GM18507 (cell line): ENCODE data around the gene PILRB.
"Not testable (repeated sequence)": the region's sequence is repeated elsewhere in the genome, so short reads cannot be mapped to it uniquely, and the experiment has no call there.

Source experiments
- DNase-seq: peaks from one replicate; pipeline ENCODE4 v3.0.0; 2011; ENCODE audit warnings: low read depth; ENCODE audit not compliant: insufficient read length; ENCODE audit errors: extremely low spot score
- FAIRE-seq: peaks from 2 replicates; lab custom pipeline; 2011; peaks lifted over from hg19 to GRCh38; lab: Jason Lieb, UNC

Gene PILRB

DNA sequence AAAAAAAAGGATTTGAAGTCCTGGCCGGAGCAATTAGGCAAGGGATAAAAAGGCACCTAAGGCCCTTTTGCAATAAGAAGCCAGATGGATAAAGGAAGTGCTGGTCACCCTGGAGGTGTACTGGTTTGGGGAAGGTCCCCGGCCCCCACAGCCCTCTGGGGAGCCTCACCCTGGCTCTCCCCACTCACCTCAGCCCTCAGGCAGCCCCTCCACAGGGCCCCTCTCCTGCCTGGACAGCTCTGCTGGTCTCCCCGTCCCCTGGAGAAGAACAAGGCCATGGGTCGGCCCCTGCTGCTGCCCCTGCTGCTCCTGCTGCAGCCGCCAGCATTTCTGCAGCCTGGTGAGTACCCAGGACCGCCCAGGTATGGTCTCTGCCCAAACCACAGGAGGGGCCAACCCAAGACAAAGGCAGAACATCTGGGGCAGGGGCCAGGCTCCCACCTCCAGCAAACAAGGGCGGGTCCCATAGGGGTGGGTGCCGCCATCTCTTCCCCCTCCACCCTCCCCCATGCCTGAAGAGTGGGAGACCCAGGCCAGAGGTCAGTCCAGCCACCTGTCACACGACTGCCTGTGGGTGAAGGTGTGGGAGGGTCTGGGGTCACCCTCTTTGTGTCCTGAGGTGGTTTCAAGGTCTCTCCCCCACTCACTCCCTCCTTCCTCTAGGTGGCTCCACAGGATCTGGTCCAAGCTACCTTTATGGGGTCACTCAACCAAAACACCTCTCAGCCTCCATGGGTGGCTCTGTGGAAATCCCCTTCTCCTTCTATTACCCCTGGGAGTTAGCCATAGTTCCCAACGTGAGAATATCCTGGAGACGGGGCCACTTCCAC, at the start of gene PILRB:
TSS of gene PILRB (plus strand) at position 91 of the 830 bp plus-strand sequence. CDS start at position 277, 186 bp downstream.
- no peak for DNase-seq
- peak; percentile 98 for FAIRE-seq

DNA sequence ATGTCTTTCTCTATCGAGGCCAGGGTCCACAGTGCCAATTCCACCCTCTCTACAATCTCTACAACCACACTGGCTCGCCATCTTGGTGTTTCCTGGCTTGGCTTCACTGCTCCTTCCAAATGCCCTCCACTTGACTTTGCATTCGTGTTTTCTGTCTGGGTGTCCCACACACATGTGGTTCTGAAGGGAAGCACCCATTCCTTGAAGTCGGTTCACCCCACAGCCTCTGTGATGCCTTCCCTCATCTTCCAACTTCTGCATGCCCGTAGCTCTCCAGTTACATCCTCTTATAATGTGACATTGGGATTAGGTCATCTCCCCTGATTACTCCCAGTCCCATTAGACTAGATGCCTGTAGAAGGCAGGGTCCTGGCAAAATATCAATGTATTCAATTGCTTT, 39.6 kb upstream of the PILRB start:
- DNase-seq, FAIRE-seq: not testable (repeated sequence)

DNA sequence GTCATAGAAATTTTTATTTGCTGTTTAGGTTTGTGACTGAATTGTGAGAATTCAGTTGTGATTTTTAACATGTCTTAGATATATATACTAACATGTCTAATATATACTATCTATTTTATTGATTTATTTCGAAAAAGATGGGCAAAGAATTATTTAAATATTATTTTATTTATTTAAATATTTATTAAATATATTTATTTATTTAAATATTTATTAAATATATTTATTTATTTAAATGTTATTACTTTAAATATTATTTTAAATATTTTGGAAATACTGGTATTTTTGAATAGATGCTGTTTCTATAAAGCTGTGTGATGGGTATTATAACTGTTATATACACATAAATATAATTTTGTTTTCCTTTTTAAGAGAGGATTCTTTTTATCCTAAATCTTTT, 36.3 kb upstream of the PILRB start:
- not testable (repeated sequence) for DNase-seq, FAIRE-seq

DNA sequence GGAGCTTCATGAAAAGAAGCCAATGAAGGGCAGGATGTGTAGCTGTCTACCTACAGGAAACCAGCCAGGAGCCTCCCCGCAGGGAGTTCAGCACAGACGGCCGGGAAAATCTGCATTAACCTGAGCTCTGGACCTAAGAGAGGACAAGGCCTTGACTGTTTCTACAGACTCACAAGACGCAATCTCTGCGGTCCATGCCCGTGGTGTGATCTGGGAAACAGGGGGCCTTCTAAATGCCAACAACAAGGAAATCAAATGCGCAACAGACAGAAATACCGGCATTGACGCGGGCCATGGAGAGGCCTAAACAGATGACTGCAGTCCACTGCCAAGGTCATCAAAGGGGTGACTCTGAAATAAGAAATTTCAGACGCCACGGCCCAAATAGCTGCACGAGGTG, 33.7 kb upstream of the PILRB start:
- not testable (repeated sequence) for FAIRE-seq

GRCh38 chr7:100325671-100326070, 32.2 kb upstream of the PILRB start:
- not testable (repeated sequence) for DNase-seq, FAIRE-seq

More for the DNA sequence above, 33.7 kb upstream of the PILRB start:
- DNase-seq = not testable (repeated sequence)

DNA sequence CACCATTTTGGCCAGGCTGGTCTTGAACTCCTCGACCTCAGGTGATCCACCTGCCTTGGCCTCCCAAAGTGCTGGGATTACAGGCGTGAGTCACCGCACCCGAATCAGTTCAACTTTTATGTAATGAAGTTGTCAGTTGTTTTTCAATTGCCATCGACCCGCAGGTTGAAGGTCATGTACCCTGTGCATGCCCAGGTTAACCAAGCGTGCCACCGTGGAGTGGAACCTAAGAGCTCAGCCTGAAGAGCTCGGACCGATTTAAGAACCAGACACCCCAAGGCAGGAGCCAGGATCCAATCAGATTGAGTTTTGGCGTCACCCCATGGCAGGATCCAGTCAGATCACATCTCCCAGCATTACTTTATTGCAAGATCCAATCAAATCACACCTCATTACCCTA, 31.0 kb upstream of the PILRB start:
- not testable (repeated sequence) for FAIRE-seq, DNase-seq

DNA sequence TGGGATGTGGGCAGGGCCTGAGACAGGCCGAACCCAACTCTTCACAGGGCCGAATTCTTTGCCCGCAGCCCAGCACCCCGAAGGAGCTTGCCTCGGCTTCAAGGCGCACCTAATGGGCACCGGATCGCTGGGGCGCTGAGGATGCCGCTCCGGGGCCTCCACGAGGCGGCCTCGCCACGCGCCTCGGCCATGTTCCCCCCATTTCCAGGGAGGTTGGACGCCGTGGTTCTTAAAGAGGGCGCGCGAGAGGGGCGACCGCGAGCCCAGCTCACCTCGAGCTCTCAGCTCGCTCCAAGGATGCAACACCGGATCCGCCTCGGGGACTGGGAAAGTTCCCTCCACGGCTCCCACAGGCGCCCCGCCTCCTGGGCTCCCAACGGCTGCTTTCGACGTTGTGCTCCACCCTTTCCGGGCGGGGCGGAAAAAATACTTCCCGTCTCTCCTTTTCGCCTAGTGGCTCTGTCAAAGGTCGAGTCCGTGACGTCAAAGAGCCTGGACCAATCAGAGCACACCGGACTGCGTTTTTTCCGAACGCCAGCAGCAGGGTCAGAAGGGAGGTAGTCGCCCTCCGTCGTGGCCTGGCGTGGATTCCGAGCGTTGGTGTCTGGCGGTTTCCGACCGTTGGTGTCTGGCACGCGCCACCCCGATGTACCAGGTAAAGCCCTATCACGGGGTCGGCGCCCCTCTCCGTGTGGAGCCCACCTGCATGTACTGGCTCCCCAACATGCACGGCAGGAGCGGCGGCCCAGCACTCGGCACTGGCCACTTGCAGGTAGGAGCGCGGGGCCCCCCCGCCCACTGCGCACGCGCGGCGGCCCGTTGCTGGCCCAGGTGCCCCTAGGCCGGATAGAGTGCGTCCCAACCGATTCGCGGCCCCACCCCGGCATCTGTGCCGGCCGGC, 22.1 kb upstream of the PILRB start:
- DNase-seq = peak; percentile 65
- peak; percentile 62 for FAIRE-seq

GRCh38 chr7:100338083-100338696, 19.7 kb upstream of the PILRB start:
- not testable (repeated sequence) for FAIRE-seq, DNase-seq

GRCh38 chr7:100341286-100341685, 16.6 kb upstream of the PILRB start:
- not testable (repeated sequence) for DNase-seq, FAIRE-seq

DNA sequence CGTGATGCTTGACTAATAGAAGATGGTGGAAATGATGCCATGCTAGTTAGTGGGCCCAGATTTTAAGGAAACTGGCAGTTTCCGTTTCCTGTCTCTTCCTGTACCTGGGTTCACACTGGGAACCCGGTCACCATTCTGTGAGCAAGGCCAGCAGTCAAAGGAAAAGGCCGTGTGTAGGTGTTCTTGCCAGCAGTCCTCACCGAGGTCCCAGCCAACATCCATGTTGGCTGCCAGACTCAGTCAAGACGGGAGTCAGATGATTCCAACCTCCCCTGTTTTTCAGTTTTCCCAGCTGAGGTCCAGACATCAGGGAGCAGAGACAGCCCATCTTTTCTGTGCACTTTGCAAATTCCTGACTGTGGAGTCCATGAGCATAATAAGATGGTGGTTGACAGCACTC, 15.2 kb upstream of the PILRB start:
- FAIRE-seq (no peak), DNase-seq (no peak)

DNA sequence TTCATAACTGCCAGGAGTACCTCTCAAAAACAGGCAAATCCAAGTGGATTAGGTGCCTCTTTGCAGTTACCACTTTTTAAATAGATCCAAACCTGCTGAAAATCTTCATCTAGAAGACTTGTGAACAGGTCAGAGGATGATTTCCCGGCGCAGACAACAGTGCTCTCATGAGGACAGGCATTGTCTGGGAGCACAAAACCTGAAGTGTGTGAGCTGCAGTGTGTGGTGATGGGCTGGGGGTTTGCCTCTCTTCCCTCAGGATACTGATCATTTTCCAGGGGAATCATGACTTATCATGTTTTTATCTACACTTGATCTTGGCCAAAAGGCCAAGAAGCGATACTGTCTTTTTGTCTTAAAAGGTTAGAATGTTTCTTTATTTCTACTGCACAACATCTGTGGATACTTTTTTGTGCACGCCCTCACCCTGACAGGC, 13.8 kb upstream of the PILRB start:
- not testable (repeated sequence) for DNase-seq, FAIRE-seq

- not testable (repeated sequence) for DNase-seq
These were observed 13.2 kb upstream of the PILRB start for GRCh38 chr7:100344560-100345287.

DNA sequence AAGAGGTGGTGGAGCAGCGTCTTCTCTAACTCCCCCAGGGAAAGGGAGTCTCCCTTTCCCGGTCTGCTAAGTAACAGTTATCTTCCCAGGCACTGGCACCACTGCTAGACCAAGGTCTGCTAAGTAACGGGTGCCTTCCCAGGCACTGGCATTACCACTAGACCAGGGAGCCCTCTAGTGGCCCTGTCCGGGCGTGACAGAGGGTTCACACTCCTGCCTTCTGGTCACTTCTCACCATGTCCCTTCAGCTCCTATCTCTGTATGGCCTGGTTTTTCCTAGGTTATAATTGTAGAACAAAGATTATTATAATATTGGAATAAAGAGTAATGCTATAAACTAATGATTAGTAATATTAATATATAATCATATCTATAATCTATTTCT, 12.6 kb upstream of the PILRB start:
- FAIRE-seq = not testable (repeated sequence)

More at GRCh38 chr7:100344560-100345287, 13.2 kb upstream of the PILRB start:
- FAIRE-seq = peak; percentile 96

DNA sequence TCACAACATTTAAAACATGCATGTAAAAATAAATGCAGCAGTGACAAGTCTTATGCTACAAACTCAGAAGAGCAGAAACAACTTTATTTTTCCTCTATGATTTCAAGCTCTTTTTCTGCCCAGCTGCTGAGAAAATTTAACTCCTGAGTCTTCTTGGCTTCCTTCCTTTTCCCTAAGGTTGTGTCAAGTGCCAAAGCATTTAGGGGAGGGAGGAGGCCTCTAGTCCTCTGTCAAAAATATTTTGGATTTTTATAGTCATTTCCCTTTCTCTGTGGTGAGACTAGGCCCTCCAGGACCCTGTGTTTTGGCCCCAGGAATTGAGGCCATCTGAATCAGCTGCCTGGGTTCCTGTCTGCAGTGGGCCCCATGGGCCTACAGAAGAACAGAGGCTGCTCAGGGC, 11.0 kb upstream of the PILRB start:
- FAIRE-seq (no peak), DNase-seq (no peak)

More for the DNA sequence above, 12.6 kb upstream of the PILRB start:
- DNase-seq = not testable (repeated sequence)

- no peak for FAIRE-seq
These were observed 9.1 kb upstream of the PILRB start for GRCh38 chr7:100348805-100349204.

GRCh38 chr7:100349757-100350156, 8.2 kb upstream of the PILRB start:
- DNase-seq = no peak
- FAIRE-seq = no peak

More at GRCh38 chr7:100348805-100349204, 9.1 kb upstream of the PILRB start:
- DNase-seq = no peak

GRCh38 chr7:100351657-100352058, 6.3 kb upstream of the PILRB start:
- DNase-seq (no peak), FAIRE-seq (no peak)

DNA sequence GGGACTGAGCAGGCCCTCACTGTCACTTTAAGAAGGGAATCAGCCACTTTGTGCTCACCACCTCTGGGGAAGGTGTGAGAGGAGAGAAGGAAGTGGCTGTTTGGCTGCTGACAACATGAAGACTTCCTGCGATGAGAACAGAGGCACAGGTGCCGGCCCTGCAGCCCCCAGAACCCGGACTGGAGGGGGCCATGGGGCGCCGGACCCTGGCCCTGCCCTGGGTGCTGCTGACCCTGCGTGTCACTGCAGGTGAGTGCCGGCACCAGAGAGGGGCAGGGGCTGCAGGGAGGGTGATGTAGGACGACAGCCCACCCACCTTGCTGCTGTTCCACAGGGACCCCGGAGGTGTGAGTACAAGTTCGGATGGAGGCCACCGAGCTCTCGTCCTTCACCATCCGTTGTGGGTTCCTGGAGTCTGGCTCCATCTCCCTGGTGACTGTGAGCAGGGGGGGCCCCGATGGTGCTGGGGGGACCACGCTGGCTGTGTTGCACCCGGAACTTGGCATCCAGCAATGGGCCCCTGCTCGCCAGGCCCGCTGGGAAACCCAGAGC, 5.6 kb upstream of the PILRB start:
- FAIRE-seq = peak; percentile 91
- DNase-seq = not testable (repeated sequence)
